Measurements from ENCODE around the gene WDR27.

DNA sequence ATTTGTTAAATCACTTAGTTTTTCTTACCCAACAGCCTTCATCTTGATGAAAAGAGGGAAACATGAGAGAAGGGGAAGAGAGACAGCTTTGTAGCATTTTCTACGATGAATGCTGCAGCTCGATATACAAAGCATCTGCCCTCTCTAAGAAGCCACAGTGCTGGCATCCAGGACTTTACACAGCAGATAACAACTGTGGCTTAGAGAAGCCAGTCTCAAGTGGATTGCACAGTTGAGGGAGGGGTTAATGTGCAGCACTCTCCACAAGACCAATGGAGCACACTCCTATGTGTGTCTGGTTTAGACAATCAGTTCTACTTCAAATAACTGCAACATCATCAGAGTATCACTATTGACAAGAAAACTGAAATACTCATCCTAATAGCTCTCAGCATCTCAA is 5.9 kb upstream of the WDR27 start:
- no peak for TF ChIP-seq POLR2A (IDR thresholded peaks at IDR 0.05; ENCODE audit: low read length)
- TF ChIP-seq GATA1 (IDR thresholded peaks at IDR 0.05; ENCODE audit: low read depth, low read length), result no peak

Measured in erythroblast (primary cell).